Endothelial cell of umbilical vein (primary cell): ENCODE data around the gene AFP.

Source experiments
- CTCF ChIP-seq, 2 donors: IDR thresholded peaks; 1 replicate in 1 of 2; 2 replicates in 1 of 2; pipeline ENCODE4 v1.5.1; 2011; ENCODE audit warnings: low read length in 2 of 2, mild to moderate bottlenecking in 2 of 2, moderate library complexity in 2 of 2, control low read depth in 1 of 2, inconsistent platforms in 1 of 2, low read depth in 1 of 2; ENCODE audit not compliant: insufficient read depth in 1 of 2; ENCODE audit errors: extremely low read depth in 1 of 2
- EZH2 ChIP-seq: IDR thresholded peaks from 2 replicates; pipeline ENCODE4 v1.6.1; 2012; ENCODE audit warnings: borderline replicate concordance, low read depth, mild to moderate bottlenecking, moderate library complexity, low read length, inconsistent platforms; ENCODE audit not compliant: severe bottlenecking
- GATA2 ChIP-seq: IDR thresholded peaks from 2 replicates; pipeline ENCODE4 v1.7.0; 2011; ENCODE audit warnings: low read depth, mild to moderate bottlenecking, moderate library complexity, mixed read lengths, low read length; ENCODE audit not compliant: insufficient read length, insufficient read depth
- JUN ChIP-seq: IDR thresholded peaks from 2 replicates; pipeline ENCODE4 v1.6.1; 2011; ENCODE audit warnings: borderline replicate concordance, low read depth; ENCODE audit not compliant: insufficient read length, insufficient read depth
- POLR2A ChIP-seq: IDR thresholded peaks from 2 replicates; pipeline ENCODE4 v1.6.1; 2012; ENCODE audit warnings: low read depth, mild to moderate bottlenecking, control low read depth, low read length
- POLR2AphosphoS5 ChIP-seq: IDR thresholded peaks from 2 replicates; pipeline ENCODE4 v1.6.1; 2012; ENCODE audit warnings: low read depth, mild to moderate bottlenecking, control low read depth, low read length, moderate library complexity; ENCODE audit not compliant: insufficient read depth

GRCh38 chr4:73436674-73437557 lies 895 bp downstream of the AFP start:
- no peak for TF ChIP-seq CTCF (IDR thresholded peaks at IDR 0.05; ENCODE audit: extremely low read depth in 1 of 2, insufficient read depth in 1 of 2, low read depth in 1 of 2, low read length in 2 of 2)
- TF ChIP-seq POLR2A = no peak
- TF ChIP-seq JUN = no peak
- TF ChIP-seq EZH2 = no peak
- no peak for TF ChIP-seq POLR2AphosphoS5
- TF ChIP-seq GATA2 = no peak
